LNCaP clone FGC (cell line): ENCODE measurements around the gene BTBD19.
"Not testable (repeated sequence)": the region's sequence is repeated elsewhere in the genome, so short reads cannot be mapped to it uniquely, and the experiment has no call there.

Experiments
- DNase-seq: peaks from one replicate; pipeline ENCODE4 v3.0.0-alpha.2; 2011; ENCODE audit warnings: low read depth
- H3K4me3 ChIP-seq: 2 replicates; pipeline ENCODE4 v1.5.1; 2011; ENCODE audit warnings: mild to moderate bottlenecking, low read depth, low read length, control low read depth
- TF ChIP-seq, protein P1 (sequence below): IDR thresholded peaks from 2 replicates; pipeline ENCODE4 v1.5.1; 2012; ENCODE audit warnings: mild to moderate bottlenecking; ENCODE audit not compliant: control insufficient read depth, insufficient read depth; ENCODE audit errors: extremely low read depth

The BTBD19 gene

DNA sequence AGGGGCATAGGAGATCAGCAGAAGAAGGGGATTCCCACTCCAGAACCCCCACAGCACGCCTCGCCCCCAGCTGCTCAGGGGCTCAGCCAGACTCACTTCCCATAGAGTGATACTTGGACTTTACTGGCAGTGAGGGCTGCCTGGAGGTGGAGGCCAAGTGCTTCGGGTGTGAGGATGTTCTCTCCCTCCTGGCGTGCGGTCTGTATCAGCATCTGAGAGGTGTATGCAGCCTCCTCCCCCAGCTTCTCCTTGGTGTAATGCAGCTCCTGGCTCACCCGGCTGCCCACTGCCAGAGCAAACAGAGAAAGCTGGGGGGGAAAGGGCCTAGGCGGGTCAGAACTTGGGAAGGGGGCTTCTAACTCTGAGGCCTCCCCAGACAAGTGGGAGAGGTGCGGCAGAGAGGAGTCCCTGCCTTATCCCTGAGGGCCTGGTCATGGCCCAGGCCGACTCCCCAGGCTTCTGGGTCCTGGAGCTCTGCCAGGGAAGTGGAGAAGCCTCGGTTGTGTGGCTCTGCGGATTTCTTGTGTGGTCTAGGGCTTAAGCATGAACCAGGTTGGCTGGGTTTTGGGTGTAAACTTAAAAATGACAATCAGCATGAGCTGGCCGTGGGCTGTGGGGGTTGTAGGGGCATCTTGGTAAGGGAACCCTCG, 23.9 kb downstream of the BTBD19 start:
- H3K4me3 ChIP-seq, result no peak overlapping the region
- no peak for DNase-seq
- TF ChIP-seq, protein P1, sequence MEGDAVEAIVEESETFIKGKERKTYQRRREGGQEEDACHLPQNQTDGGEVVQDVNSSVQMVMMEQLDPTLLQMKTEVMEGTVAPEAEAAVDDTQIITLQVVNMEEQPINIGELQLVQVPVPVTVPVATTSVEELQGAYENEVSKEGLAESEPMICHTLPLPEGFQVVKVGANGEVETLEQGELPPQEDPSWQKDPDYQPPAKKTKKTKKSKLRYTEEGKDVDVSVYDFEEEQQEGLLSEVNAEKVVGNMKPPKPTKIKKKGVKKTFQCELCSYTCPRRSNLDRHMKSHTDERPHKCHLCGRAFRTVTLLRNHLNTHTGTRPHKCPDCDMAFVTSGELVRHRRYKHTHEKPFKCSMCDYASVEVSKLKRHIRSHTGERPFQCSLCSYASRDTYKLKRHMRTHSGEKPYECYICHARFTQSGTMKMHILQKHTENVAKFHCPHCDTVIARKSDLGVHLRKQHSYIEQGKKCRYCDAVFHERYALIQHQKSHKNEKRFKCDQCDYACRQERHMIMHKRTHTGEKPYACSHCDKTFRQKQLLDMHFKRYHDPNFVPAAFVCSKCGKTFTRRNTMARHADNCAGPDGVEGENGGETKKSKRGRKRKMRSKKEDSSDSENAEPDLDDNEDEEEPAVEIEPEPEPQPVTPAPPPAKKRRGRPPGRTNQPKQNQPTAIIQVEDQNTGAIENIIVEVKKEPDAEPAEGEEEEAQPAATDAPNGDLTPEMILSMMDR, result no peak

DNA sequence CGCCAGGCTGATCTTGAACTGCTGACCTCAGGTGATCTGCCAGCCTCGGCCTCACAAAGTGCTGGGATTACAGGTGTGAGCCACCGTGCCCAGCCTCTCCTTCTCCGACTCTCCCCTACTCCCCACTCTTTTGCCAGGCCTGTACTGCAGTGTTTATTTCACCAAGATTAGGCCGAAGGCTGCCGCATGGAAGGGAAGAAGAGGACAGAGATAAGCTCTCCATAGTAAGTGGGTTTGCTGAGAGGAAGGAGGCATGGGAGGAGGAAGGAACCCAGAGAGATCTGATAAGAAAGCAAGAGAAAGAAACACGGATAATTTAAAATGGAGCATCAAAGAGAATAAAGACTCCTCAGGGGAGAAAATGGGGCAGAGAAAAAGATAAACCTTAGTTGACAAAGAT, 26.0 kb downstream of the BTBD19 start:
- DNase-seq, result no peak
- H3K4me3 ChIP-seq, result no peak overlapping the region
- TF ChIP-seq, protein P1, result no peak

- peak; percentile 49 for DNase-seq
- TF ChIP-seq, protein P1, result peak; percentile 84
- no peak overlapping the region for H3K4me3 ChIP-seq
These were observed 27.7 kb downstream of the BTBD19 start for GRCh38 chr1:44835738-44836675.

DNA sequence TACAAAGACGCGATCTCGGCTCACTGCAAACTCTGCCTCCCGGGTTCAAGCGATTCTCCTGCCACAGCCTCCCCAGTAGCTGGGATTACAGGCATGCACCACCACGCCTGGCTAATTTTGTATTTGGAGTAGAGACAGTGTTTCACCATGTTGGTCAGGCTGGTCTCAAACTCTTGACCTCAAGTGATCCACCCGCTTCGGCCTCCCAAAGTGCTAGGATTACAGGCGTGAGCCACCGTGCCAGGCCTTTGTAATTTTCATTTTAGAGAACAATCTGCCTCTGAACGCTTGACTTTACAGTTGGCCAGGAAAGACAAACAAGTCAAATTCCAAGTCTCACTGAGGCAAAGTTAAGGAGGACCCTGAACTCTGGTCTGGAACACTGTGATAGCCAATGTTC, 30.0 kb downstream of the BTBD19 start:
- not testable (repeated sequence) for DNase-seq, H3K4me3 ChIP-seq

- TF ChIP-seq, protein P1, result no peak
- H3K4me3 ChIP-seq, result no peak overlapping the region
- DNase-seq, result no peak
These were observed 31.3 kb downstream of the BTBD19 start for GRCh38 chr1:44839576-44839975.

DNA sequence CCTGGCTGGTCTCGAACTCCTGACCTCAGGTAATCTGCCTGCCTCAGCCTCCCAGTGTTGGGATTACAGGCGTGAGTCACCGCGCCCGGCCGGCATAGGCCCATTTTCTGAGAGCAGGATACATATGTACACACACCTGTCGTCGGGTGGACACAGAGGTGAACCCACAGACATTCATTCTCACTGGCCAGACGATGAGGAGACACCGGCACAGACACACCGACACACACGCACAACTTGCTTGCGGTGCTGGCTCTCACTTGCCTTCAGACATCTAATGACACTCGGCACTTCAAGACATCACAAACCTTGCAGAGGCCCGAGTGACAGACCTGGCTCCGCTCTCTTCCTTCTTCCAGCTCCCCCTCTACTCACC, 34.2 kb downstream of the BTBD19 start:
- DNase-seq, result no peak
- TF ChIP-seq, protein P1, result no peak
- H3K4me3 ChIP-seq, result no peak overlapping the region

DNA sequence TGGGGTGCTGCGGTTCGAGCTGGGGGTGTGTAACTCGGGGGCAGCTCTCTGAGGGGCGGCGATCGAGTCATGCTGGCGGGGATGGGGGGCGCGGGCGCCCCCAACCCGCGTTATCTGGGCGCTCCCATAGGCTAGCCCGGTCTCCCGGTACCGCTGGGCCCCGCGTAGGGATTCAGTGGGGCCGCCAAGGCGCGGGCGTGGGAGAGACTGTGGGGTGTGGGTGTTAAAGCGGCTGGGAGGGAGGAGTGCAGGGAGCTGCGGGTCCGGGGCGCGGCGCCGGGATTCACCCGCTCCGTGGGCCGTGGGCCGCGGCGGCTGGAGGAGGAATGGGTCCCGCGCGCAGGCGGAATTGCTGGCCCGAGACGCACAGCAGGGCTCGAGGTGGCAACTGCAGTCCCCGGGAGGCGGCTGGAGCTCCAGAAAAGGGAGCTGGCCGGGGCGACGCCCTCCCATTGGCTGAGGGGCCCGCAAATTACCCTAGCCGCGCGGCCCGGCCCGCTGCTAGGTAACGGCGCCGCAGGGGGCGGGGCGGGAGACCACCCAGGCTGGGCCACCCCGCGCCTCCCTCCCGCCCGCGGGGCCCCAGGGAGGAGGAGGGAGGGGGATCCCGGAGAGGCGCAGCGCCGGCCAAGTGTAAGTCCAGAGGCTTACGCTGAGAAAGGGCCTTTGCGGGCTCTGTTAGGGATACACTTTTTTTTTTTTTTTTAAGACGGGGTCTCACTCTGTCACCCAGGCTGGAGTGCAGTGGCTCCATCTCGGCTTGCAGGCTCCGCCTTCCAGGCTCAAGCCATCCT, 34.7 kb downstream of the BTBD19 start, which contains the start of gene PTCH2:
Gene PTCH2, minus strand, starts transcription at position 392 of the 794 bp plus-strand sequence. Its CDS starts 321 bp downstream, at position 71.
- H3K4me3 ChIP-seq, result no peak within 1 kb of the TSS
- DNase-seq, result no peak
- TF ChIP-seq, protein P1, result no peak
